Right renal cortex interstitium (tissue), 3 donors: ENCODE measurements around the gene SLC44A3. TPM values are rescaled to one million over a fixed set of nuclear protein-coding genes. Genes with fewer than 3 reads are reported as not detected.

Source experiments
- DNase-seq, 3 donors: peaks; one replicate each; pipeline ENCODE4 v3.0.0-alpha.2; 2013; ENCODE audit warnings: low read depth in 3 of 3, low spot score in 2 of 3
- polyA plus RNA-seq, 3 donors: library from polyadenylated mRNA; unstranded; fragments of 120-200 nt; gene quantifications; one replicate each; pipeline ENCODE4 v1.2.1, GENCODE V29; 2013; ENCODE audit not compliant: insufficient read length in 3 of 3

The SLC44A3 gene, protein sequence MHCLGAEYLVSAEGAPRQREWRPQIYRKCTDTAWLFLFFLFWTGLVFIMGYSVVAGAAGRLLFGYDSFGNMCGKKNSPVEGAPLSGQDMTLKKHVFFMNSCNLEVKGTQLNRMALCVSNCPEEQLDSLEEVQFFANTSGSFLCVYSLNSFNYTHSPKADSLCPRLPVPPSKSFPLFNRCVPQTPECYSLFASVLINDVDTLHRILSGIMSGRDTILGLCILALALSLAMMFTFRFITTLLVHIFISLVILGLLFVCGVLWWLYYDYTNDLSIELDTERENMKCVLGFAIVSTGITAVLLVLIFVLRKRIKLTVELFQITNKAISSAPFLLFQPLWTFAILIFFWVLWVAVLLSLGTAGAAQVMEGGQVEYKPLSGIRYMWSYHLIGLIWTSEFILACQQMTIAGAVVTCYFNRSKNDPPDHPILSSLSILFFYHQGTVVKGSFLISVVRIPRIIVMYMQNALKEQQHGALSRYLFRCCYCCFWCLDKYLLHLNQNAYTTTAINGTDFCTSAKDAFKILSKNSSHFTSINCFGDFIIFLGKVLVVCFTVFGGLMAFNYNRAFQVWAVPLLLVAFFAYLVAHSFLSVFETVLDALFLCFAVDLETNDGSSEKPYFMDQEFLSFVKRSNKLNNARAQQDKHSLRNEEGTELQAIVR
- polyA plus RNA-seq, result 100 to 1,000 TPM in 1 of 3 donors, 10 to 100 TPM in 2; 83.5 to 123 (median 88.6) TPM

DNA sequence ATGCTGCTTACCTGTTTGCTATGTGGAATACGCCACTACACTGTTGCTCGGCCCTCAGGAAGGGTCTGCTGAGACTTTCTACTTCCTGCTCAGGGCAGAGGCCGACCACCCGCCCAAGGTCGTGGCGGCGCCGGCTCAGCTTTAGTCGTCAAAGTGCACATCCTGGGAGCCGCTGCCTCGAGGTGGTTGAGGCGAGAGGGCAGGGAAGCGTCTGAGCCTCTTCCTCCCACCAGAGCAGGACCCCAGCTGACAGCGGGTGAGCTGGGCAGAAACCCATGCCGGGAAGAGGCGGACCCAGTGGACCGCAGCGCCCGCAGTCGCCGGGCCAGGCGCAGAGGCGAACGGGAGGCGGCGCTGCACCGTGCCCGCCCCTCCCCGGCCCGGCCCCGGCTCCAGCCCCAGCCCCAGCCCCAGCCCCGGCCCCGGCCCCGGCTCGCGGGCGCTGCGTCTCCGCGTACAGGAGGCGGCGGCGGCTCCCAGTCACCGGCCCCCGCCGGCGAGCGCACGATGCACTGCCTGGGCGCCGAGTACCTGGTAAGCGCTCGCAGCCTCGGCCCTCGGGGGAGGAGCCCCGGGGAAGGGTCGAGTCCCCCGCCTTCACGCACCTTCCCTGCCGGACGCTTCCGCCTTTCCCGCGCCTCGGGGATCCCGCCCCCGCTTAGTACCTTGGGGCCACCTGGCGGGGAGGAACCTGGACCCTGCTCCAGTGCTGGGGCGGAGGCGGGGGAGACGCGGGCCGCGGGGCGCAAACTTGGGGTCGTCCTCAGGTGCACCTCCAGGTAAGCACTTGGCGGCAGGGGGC lies at the start of gene SLC44A3:
Gene SLC44A3, plus strand, starts transcription at position 413 of the 802 bp plus-strand sequence. Its CDS starts 95 bp downstream, at position 508.
- DNase-seq, result no peak

DNA sequence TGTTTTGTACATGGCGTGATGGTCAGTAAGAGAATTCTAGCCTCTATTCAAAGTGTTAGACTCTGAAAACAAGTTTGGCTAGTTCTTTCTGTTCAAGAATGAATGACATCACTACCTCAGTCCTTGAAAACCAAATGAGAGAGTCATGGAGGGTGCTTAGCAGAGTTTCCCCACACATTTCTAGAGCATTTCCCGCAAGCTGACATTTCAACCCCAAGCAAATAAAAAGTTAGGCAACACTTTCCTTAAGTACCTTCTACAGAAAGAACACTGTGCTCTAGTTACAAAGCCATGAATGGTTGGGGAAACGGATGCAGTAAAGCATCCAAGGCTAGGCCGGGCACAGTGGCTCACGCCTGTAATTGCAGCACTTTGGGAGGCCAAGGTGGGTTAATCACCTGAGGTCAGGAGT lies 47.9 kb upstream of the SLC44A3 start:
- no peak for DNase-seq

DNA sequence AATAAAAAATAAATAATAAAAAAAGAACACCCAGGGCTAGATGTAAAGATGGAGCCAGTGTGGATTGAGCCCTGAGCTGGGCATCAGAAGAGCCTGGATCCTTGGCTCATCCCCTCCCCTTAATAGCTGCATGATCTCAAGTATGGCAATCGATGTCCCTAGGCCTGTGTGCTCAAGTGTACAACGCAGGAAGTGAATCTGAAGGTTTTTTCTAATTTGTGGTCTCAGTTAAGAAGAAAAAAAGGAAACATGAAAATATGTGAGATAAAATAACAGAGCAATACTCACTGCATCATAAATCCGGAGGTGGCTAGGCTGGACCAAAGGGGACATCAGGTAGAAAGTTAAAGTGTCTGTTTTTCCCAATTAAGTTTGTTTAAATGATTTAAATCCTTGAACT lies 47.3 kb upstream of the SLC44A3 start:
- DNase-seq, result no peak

DNA sequence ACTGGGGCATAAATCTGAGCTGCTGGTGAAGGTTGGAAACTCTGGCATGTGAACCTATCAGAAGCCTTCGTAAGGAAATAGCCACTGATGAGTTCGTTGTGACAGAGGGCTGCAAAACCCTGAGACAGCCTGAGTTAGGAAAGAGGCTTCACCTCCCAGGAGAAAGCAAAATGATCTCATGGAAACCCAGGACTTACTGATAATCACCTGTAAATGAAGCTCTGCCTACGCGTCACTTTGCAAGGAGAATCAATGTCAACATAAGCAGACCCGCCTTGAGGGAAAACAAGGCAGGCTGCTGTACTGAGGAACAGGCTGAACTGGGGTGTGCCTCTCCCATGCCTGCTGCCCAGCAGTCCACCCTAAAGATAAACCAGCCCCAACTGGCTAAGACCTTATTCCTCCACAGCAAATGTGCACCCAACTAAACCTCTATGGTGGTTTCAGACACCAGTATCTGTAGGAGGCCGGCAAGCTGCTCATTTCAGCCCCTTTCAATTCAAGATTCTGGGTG lies 46.8 kb upstream of the SLC44A3 start:
- no peak for DNase-seq

DNA sequence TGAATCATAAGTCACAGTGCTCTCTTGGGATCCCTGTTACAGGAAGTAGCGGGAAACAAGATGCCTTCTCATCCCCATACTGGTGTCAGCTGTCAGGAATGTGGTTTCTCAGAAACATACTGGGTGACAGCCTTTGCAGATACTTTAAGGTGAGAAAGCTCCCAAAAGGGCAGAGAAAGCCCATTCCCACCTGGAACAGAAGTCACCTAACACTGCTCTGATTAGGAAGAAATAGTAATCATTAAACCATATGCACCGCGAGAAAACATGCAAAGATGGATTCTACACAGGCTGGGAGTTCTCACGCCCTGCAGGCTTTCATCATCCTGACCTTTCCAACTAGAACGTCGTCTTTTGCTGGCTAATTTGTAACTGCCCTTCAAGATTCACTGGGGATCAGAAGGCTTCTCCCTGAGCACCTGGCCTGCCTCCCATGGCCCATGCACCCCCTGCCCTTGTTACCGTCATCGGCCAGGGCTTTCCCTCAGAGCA lies 46.2 kb upstream of the SLC44A3 start:
- DNase-seq, result no peak

DNA sequence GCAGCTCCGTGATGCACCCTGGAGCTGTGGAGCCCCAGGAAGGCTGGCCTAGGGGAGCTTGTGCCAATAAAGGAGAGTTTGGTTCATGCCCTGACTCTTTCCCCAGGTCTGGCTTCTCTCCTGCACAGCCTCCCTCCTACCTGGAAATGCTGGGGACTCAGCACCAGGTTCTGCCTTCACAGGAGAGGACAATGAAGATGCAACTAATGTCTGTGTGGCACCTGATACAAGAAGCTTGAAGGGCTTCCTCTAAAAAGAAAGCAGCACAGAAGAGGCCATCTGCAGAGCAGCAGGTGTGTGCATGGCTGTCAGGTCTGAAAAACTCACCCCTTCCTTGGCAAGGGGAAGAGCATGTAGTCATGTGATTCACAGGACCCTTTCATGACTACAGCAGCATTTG lies 43.7 kb upstream of the SLC44A3 start:
- no peak for DNase-seq

DNA sequence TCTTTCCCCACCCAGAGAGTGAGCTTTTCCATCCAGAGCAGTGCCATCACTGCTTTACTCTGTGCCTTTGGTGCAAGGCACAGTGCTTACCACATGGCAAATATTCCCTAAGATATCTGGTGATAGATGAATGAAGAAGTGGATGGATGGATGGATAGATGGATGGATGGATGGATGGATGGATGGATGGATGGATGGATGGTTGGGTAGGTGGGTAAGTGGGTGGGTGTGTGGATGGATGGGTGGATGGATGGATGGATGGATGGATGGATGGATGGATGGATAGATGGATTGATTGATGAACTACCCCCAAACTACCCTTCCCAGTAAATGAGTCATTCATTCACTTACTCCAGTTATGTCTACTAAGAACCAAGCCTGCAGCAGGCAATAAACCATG lies 42.9 kb upstream of the SLC44A3 start:
- no peak for DNase-seq

DNA sequence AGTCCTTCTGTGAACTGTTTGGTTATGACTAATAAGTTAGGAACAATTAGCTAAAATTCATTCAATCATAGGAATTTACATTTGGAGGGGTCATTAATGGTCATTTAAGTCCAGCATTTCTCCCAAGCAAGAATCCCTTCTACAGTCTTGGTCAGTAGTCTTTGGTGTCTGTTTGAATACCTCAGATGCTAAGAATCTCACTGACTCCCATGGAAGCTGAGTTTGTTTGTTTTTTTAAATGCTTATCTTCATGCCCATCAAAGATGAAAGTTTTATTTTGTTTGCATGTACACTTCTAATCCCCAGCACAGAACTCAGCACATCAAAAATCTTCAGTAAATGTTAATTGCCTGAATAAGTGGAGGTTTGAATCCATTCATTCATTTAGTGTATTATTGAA lies 41.3 kb upstream of the SLC44A3 start:
- DNase-seq, result no peak

DNA sequence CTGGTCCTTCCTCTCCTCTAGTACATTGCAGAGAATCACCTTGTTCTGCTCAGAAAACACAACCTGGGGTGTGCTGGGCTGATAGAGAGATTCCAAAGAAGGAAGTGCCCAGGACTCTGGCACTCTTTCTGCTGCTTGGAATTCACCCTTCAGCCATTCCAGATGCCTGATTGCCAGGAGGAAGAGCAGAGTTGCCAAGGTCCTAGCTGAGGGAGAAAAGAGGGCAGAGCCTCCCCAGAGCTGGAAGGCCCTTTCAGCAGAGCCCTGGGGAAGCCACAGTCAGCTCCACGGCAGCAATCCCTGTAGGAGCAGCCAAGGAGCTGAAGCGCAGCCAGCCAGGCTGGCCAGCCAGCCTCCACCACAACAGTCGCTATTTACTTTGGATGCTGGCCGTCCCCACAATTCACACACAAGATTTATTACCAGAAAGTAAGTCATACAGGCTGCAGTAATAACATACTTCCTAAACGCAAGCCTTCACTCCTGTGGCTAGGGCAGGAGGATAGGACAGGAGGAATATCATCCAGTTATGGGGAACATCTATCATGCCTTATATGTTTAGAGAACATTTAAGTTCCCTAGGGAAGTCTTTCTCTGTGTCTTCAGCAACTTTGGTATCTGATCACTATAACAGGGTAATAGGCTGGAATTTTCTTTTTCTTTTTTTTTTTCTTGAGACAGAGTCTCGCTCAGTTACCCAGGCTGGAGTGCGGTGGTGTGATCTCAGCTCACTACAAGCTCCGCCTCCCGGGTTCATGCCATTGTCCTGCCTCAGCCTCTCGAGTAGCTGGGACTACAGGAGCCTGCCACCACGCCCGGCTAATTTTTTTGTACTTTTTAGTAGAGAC lies 36.6 kb upstream of the SLC44A3 start:
- DNase-seq, result no peak

DNA sequence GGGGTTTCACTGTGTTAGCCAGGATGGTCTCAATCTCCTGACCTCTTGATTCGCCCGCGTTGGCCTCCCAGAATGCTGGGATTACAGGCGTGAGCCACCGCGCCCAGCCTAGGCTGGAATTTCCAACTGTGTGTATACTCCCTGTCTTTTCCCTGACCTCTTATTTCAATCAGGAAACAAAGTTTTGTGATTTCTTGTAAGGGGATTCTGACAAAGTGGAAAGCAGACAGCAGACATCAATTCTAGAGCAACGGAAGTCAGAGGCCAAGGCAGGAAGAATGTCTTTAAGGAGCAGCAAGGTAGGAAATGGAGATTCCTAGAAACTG lies 36.0 kb upstream of the SLC44A3 start:
- DNase-seq, result no peak

DNA sequence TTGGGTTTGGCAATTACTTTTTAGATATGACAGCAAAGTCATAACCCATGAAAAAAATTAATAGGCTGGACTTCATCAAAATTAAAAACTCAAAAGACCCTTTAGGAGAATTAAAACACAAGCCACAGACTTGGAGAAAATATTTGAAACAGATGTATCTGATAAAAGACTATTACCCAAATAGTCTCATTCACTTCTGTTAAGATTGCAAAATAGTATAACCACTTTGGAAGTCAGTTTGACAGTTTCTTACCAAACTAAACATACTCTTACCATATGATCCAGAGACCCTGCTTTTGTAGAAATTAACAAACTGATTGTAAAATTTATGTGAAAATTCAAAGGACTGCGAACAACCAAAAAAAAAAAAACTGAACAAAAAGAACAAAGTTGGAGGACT lies 32.5 kb upstream of the SLC44A3 start:
- DNase-seq, result no peak

DNA sequence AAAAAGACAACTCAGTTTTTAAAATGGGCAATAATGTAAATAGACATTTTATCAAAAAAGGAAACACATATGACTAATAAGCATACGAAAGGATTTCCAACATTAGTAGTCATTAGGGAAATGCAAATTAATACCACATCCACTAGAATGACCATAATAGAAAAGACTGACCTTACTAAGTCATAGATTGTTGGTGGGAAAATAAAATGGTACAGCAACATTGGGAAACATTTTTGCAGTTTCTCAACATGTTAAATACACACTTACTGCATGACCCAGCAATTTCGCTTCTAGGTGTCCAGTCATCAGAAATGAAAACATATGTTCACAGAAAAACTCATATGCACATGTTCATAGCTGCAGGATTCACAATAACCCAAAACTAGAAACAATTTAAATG lies 29.9 kb upstream of the SLC44A3 start:
- no peak for DNase-seq

DNA sequence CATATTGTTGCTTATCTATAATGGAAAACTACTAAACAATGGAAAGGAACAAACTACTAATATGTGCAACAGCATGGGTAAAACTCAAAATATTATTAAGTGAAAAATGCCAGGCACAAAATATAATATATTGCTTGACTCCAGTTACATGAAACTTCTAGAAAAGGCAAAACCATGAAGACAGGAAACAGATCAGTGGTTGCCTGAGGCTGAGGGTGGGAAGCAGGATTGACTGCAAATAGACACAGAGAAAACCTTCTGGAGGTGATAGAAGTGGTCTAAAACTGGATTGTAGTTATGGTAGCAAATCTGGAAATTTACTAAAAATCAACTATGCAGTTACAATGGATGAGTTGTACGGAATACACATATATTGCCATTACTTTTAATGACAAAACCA lies 29.5 kb upstream of the SLC44A3 start:
- DNase-seq, result no peak

DNA sequence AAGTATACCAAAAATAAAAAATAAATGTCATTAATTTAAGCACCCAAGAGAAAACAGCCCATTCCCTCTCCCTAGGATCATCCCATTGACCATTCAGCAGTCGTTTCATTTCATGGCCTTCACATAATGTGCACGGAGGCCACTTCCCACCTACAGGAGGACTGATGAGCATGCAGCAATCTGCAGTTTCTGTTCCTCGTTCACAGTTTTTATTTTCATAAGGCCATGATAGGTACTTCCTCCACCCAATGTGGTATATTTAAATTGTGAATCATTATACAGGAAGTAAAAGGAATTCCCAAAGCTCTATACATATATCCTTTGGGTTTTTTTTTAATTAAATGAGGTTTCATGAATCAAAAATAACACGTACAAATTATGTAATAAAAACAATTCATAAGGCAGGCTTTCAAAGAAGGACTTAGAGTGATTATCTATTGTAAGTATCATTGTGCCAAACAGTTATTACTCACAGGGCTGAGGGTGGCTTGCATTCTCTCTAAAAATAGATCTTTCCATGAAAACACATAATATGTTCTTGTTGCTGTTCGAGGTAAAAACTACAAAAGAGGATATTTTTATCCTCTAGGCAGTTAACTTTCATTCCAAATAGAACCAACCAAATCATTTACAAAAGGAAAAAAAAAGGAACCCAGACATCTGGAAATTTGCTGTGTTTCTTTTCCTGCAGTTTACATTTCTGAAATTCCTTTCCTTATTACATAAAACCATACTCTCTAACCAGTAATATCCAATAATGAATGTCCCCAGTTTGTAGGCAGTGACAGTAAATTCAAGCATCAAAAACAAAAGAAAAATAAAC lies 27.5 kb upstream of the SLC44A3 start:
- no peak for DNase-seq

DNA sequence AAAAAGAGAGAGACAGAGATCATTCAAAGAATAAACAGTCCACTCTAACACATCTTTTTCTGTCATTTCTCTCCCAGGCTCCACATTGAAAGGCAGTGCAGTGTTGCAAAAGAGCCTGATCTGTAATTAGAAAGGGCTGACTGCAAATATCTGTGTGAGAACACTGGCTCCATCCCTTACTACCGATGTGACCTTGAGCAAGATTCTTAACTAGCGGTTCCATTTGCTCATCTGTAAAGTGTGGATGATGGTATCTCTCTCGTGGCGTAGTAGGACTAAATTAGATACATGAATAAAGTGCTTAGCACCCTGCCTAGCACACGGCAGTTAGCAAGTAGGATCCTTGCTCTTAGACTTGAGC lies 26.9 kb upstream of the SLC44A3 start:
- no peak for DNase-seq

DNA sequence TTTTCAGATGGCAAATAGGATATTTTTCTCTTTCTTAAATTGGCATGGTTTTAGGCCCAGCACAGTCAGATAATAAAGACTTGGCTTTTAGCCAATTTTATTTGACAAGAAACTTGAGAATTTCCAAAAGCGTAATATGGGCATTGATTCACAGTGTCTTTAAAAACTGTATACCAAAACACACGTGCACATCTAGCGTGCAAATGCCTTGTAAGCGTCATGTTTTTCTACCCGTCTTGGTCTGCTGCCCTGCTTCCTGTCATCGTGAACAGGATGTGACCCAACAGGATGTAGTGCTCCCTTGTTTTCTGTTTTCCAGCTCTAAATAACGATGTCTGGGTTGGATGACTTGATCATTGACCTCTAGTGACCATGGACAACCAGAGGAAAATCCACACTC lies 24.7 kb upstream of the SLC44A3 start:
- DNase-seq, result no peak

DNA sequence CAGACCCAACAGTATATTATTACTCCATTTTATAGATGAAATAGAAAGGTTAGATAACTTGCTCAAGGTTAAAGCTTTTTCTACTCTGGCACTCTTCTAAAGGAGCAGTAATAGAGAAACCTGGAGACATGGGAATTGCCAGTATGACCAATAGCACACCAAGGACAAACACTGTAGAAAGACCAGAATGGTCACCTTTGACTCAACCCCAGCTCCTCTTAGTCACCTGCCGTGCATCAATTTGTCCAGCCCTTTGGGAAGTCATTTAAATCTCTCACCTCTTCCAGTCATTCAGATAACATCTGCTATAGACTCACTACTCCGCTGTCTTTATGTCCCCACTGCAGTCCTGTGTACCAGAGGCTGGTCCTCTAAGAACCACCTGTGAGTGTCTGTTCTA lies 23.9 kb upstream of the SLC44A3 start:
- DNase-seq, result no peak

DNA sequence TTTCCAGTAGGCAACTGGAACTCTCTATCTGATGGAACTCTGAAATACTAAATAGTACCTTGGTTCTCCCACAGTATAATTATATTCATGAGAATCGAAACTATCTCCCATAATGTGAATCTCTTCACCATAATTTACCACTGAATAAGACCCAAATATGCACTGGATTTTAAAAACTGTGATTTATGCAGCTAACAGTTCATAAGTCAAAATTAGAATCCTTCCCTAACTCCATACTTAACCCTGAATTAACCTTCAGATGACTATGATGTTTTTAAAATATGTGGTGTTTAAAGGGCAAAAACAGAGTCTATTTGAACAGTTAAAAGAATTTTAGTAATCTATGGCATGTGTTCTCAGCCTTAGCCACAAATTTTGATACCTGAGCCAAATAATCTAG lies 22.9 kb upstream of the SLC44A3 start:
- no peak for DNase-seq

DNA sequence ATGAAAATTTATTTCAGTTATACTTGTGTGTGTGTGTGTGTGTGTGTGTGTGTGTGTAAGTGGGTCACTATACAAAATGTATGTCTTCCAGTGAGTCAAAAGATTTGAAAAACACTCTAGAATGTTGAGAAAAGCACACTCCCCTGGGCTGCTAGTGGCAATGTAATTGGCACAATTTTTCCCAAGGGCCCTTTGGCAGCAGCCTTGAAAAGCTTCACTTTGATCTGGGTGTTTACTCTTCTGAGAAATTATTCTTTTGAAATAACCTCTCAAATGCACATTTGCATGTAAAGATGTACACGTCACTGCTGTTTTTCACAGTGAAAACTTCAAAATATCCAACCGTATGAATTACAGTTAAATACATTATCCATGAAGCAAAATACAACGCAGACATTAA lies 22.1 kb upstream of the SLC44A3 start:
- DNase-seq, result no peak

DNA sequence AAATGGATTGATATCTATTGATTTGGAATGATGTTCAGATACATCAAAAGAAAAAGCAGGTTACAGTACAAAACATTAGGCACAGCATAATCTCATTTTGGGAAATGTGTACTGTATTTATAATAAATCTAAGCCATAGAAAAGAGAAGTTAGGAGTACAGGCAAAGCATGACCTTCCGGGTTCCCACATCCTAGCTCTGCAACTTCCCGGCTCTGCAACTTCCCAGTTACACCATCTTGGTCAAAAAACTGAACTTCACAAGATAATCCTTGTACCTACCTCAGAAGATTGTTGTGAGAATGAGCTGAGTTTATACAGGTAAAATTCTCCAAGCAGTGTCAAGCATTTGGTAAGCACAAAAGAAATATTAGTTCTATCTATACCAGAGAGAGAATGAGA lies 21.7 kb upstream of the SLC44A3 start:
- DNase-seq, result no peak
